GM19351 (cell line): ENCODE measurements around the gene NUP214.
A peak's percentile ranks its signal among the peaks of the same experiment; 100 is the strongest.

Experiments used
- ATAC-seq: cut with Tn5 transposase; IDR thresholded peaks from one replicate; pipeline ENCODE4 v1.9.1; 2021; ENCODE audit warnings: mild to moderate bottlenecking, moderate library complexity; ENCODE audit not compliant: unreplicated experiment

NUP214 gene

DNA sequence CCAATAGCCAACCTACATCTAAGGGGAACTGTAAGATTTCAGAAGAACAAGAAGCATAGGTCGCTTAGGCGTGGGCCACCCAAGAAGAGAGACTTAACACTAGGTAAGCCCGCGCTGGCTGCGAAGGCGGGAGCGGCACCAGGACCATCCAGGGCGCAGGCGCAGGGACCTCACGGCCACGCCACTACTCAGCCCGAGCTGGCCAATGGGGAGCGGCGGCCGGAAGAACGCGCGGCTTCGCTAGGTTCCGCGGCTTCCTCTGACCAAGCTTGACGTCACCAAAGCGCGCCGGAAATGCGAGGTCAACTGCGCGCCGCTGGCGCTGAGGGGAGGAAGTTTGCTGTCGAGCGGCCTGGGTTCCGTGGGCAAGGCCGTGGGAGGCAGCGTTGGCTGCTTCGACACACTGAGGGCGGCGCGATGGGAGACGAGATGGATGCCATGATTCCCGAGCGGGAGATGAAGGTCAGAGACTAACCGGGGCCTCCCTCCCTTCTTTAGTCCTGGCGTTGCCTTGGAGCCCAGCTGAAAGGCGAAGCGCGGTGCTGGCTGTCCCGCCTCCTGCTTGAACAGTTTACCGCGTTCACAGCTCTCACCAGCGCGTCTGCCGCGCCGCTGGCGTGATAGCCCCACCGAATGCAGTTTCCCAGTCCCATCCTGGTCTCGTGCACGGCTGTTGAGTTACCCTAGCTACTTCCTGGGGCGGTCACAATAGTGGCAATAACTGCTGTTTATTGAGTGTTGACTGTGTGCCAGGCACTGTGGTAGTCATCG, at the start of gene NUP214:
TSS of gene NUP214 (plus strand) at position 299 of the 771 bp plus-strand sequence. CDS start at position 418, 119 bp downstream.
- peak; percentile 98 for ATAC-seq

DNA sequence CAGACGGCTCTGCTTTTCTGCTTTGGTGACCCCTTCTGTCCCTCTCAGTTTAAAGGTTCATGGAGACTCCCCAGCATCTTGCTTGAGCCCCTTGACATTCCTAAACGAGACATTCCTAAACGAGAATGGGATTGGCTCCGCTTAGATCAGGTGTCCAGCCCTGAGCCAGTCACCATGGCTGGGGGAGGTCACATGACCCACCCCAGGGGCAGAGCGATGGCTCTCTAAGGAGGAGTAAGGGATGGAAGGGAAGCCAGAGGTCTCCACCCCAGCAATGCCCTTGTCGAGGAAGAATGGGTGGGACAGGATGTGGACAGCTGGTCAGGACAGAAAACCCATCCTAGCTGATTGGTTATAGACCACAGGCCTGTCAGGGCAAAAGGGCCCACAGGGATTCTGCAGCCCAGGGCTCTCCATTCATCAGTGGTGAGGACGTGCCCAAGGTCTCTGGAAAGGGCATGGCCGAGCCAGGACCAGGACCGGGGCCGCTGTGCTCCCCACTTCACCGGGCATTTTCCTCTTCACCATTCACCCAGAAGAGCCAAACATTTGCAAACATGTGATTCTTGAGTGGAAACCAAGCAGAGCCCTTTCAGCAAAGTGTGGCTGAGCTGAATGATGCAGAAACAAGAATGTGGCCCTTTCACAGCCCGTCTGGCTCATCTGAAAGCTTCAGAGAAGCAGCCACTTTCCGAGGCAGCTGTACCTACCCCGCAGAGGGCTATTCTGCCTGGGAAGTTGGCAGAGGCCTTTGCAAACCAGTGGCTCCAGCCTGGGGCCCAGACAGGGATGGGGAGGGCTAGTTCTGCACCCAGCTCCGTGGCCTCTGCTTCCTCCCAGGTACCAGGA, 48.8 kb upstream of the NUP214 start:
- ATAC-seq = no peak

GRCh38 chr9:131078427-131079366, 46.7 kb upstream of the NUP214 start:
- ATAC-seq = no peak

- no peak for ATAC-seq
Observed at GRCh38 chr9:131080589-131080988, 44.8 kb upstream of the NUP214 start.

DNA sequence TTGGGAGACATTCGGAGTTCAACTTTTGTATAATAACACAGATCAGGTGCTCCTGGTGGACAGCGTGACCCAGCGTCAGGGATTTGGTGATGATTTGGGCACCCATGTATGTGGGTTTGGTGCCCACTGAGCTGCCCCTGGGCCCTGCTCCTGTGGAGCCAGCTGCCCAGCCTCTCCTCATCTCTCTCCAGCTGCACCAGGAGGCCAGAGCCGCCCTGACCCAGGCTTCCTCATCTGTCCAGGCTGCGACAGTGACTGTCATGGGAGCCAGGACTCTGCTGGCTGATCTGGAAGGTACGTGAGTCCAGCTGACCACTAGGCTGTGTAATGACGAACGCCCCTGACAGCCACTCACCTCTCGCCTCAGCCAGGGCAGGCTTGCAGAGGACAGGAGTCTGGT, 43.5 kb upstream of the NUP214 start:
- no peak for ATAC-seq

DNA sequence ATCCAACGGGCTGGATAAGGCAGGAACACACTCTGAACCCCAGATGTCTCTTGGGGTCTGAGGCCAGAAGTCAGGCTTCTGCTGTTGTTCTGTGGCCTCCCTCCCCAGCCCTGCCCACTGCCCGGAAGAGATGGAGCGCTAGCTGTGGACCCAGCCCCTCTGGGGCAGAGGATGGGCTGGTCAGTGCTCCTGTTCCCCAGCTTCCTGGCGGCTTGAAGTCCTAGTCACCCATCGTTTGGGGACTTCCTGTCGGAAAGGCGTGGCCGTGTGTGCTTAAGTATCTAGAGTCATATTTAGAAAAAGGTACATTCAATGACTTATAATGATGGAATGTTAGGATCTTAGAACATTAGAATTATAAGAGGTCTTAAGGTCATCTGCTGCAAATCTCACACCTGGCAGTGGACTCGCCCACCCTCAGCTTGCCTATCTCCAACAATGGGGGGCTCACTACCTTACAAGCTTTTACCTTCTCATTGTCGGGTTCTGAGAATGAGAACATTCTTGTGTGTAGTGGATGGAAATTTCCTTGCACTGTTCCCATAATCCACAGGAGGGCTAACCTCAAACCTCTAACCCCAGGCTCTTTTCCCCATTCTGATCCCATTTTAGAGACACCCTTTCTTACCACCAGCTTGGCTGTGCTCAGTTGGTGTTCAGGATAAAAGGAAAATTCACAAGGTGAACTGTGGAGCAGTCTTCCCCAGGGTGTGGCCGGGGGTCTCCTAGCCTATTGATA, 42.4 kb upstream of the NUP214 start:
- ATAC-seq = no peak

- ATAC-seq = no peak
Observed at GRCh38 chr9:131084661-131085369, 40.6 kb upstream of the NUP214 start.

DNA sequence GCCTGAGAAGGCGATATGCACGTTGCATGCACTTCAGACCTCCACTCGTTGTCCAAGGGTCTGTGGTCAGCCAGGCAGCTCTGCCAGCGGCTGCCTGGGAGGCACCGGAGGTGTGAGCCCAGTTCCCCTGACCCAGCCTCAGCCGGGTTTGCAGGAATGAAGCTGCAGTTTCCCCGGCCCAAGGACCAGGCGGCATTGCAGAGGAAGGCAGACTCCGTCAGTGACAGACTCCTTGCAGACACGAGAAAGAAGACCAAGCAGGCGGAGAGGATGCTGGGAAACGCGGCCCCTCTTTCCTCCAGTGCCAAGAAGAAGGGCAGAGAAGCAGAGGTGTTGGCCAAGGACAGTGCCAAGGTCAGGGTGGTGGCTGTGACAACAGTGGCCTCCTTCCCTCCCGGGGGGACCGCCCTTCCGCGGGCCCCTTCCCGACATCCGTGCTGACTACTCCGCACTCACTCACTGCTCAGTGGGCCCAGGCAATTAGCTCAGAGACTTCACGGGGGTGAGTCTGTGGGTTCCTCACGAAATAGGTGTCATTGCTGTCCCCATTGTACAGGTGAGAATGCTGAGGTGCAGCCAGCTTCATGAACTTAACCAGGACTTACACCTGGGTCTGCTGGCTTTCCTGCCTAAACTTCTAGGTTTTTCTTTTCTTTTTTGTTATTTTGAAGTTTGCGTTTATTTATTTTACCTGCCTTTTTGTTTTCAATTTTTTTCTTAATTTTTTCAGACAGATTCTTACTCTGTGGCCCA, 39.8 kb upstream of the NUP214 start:
- ATAC-seq = no peak

DNA sequence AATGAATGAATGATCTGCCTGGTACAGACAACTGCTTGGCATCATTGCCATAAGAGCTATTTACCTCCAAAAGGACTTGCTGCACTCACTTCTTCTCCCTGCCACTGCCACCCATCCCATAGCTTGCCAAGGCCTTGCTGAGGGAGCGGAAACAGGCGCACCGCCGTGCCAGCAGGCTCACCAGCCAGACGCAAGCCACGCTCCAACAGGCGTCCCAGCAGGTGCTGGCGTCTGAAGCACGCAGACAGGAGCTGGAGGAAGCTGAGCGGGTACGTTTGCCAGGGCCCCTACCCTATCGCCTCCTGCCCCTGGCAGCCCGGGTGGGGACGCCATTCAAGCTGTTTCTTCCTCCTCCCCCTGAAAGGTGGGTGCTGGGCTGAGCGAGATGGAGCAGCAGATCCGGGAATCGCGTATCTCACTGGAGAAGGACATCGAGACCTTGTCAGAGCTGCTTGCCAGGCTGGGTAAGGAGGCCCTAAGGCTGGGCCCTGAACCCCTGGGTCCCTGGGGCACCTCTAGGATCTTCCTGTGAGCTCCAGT, 38.0 kb upstream of the NUP214 start:
- no peak for ATAC-seq

DNA sequence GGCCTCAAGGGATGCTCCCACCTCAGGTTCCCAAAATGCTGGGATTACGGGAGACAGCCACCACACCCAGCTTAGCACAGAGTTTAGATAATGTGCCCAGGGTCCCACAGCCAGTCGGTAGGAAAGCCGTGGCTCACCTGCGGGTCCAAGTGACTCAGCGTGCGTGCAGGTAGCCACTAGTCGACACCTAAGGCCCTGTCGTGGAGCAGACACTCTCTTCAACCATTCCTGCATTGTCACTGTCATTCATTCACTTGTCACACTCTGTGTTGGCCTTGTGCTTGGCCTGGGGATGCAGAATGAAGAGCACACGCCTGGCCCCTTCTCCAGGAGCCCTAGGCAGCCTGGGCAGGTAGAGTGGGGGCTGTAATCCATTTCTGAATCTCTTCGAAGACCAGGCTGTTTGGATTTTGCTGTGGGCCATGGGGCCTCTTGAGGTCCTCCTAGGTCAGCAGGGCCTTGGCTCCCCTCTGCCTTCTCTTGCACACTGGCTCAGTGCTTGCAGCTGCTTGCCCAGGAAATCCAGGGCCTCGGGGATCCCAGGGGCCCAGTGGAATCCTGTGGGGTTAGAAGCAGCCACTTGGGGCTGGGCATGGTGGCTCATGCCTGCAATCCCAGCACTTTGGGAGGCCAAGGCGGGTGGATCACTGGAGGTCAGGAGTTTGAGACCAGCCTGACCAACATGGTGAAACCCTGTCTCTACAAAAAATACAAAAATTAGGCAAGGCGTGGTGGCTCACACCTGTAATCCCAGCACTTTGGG, 35.2 kb upstream of the NUP214 start:
- ATAC-seq = no peak

DNA sequence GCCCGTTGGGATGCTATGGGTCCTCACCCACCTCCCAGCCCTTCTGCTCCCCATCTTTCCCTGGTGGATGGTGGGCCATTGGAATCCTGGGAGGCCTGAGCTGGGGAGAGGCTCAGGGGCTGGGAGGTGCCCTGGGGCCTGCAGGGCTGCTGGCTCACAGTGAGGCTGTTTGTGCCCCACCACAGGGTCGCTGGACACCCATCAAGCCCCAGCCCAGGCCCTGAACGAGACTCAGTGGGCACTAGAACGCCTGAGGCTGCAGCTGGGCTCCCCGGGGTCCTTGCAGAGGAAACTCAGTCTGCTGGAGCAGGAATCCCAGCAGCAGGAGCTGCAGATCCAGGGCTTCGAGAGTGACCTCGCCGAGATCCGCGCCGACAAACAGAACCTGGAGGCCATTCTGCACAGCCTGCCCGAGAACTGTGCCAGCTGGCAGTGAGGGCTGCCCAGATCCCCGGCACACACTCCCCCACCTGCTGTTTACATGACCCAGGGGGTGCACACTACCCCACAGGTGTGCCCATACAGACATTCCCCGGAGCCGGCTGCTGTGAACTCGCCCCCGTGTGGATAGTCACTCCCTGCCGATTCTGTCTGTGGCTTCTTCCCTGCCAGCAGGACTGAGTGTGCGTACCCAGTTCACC, 33.9 kb upstream of the NUP214 start:
- ATAC-seq = no peak

GRCh38 chr9:131092030-131092429, 33.4 kb upstream of the NUP214 start:
- ATAC-seq = no peak

DNA sequence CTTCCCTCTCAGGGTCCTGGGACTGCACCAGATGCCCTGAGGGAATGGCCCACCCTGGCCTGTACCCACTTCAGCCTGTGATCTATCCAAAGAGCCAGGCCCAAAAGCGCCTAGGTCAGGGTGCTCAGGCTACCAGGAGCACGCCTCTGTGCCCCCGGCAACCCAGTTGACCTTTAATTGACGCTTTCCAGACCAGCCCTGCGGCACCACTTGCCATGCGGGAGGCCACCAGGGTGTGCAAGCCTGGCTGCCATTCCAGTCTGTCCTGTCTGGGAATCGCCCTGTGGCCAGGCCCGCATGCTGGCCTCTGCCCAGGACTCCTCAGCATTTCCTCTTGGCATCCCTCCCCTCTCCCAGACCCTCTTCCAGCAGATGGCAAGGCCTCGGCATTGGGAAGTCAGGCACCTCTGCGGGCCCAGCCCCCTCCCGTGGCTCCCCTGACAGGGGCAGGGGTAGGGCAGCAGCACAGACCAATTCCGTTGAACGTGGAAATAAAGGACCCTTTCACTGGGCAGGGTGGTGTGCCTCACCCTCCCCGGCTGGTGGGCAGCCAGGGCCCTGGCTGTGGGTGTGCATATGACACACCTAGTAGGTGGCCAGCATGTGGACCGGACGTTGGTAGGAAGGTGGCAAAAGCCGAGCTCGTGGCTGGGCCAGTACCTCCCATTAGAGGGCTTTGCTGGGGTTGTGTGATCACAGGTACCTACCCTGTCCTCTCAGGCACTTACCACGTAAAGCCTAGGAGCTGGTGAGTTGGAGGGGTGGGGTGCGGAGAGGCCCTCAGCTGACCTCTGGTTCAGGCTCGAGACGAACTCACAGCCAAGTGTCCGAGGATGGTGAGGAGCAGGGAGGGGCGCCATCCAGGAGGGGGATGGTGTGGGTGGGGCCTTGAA, 32.6 kb upstream of the NUP214 start:
- no peak for ATAC-seq

DNA sequence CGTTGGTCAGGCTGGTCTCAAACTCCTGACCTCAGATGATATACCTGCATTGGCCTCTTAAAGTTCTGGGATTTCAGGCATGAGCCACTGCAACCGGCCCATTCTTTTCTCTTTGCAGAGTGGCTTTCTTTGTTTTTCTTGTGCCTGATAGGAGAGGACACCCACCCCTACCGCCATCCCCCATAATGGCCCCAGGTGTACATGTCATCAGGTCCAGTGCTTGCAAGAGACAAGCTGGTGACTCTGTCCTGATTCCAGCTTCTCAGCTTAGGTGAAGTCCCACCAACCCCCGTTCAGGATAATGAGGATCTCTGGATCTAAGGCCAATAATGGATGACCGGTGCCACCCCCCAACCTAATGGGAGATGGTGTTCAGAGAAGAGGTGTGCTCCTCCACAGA, 31.4 kb upstream of the NUP214 start:
- ATAC-seq = no peak

DNA sequence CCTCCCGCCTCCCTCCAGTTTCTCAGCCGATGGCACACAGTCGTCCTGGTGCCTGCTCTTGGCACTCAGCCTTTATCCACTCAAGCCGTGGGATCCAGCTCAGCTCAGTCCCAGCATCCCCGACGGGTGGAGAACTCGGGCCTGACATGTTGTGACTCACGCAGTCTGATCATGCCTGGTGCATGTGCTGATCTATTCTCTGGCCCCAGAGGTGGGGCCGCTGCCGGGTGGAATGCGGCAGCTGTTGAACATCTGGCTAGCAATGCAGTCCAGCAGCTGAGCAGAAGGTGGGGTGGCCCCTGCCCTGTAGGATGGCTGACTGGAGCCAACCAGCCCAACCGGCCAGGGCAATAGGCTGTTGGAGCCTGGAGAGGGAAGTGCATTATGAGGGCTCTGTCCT, 30.8 kb upstream of the NUP214 start:
- ATAC-seq = no peak

- no peak for ATAC-seq
Observed at GRCh38 chr9:131095666-131096268, 29.6 kb upstream of the NUP214 start.
